NOMO-1 treated with DMSO at 0.1 percent for 48 hours (cell line): Measurements from ENCODE around the gene FOCAD.

ENCODE experiments used
- DNase-seq: peaks from one replicate; lab custom pipeline; 2025; ENCODE audit not compliant: unreplicated experiment; lab: John Stamatoyannopoulos, UW

The FOCAD gene

GRCh38 chr9:20873240-20873865 lies 189.3 kb downstream of the FOCAD start:
- DNase-seq, result no peak

GRCh38 chr9:20880271-20880670 lies 196.2 kb downstream of the FOCAD start:
- DNase-seq, result no peak

DNA sequence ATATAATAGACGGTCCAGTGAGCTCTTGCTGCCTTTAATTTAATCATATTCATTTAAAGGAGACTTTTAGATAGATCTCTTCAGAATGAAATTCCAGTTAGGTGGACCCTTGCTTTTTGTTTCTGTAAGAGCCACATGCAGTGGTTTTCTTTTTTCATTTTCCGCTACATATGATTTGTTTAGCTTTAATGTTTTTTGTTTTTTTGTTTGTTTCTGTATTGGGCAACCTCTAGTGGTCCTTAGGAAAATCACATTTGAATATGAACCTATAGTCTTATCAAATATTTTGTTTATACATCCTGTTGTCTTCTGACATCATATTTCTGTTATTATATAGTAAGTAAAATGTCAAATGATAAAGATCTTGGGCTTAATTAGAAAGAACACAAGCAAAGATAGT lies 196.6 kb downstream of the FOCAD start:
- DNase-seq, result no peak

DNA sequence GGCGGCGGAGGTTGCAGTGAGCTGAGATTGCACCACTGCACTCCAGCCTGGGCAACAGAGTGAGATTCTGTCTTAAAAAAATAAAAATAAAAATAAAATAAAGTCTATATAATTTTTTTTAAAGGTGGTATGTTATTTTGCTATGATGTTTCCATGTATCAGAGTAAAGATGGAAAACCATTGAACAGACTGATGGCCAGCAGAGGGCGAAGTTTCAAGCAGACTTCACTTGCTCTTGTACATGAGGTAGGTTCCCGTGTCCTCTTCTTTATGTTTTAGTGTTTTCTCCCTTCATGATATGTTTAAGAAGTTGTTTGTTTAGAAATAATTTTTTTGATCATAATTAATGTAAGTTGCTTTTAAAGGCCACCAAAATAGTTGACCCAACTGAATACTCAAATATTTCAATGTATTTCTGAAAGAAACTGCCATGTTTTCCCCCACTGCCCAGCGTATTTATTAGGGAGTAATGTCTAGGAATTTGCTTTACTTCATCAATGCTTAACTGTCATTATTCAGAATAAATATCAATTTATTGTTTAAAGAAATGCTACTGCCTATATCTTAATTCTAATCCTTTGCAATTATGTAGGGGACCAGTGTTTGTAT lies 201.0 kb downstream of the FOCAD start:
- no peak for DNase-seq

DNA sequence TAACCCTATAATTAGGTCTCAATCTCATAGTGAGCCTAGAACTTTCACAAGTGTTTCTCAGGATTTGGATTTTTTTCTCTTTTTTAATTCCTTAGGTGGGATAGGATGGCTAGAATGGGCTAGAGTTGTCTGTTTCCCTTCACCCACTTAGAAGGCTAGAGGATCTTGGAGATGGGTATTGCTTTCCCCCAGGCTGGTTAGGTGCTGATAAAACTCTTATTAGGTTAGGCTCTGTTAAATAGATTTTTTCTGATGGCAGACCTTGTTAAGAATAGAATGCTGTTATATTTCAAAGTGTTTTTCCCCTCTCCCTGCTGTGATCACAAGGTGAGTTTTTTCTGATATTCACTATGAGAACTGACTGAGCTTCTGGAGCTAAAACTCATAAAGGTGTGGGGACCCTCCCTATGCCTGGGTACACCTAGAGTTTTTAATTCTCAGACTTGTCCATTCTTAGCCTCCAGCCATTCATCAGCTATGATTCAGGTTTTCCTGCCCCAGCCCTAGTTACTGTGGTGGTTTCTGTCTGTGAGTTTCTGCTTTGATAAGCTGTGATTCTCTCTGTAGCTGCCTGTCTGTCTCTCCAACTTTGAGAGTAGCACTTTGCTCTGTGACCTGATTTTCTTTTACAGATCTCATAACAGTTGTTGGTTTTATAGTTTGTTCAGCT lies 215.0 kb downstream of the FOCAD start:
- DNase-seq, result no peak

- DNase-seq, result no peak
Observed at GRCh38 chr9:20903212-20903611, 219.2 kb downstream of the FOCAD start.

DNA sequence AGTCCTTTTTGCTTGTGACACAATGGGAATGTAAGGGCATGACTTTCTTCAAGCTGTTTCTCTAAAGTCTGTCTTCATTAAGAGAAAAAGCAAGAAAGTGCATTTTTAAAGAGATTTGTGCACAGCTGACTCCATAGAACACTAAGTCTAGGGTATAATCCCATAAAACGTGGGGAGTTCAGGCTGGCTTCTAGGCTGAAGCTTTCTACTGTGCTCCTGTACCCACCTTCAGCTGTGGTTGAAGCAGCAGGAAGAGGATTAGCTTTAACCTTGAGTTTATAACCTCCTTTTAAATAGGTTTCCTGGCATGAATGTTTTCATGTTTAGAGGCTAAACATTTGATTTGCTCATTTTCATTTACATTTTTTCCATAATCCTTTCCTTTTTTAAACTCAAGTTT lies 220.9 kb downstream of the FOCAD start:
- DNase-seq, result no peak

- DNase-seq, result no peak
Observed at GRCh38 chr9:20906326-20906725, 222.3 kb downstream of the FOCAD start.

DNA sequence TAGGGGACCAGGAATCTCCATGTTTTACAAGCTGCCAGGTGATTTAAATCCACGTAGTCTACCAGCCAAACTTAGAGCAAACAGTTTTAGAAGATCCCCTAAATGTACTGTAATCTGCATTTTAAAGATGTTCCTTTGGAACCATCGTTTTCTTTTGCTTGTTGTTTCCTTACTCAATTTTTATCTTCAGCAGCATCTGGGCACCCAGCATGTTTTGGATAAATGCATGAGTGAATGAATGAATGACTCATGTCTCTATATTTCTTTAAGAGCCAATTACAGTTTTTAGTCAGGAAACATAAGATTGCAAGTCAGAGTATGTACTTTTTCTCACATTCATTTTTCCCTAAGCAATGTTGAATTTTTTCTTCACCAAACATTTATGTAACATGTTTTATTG lies 224.4 kb downstream of the FOCAD start:
- no peak for DNase-seq

GRCh38 chr9:20914556-20914955 lies 230.5 kb downstream of the FOCAD start:
- no peak for DNase-seq

DNA sequence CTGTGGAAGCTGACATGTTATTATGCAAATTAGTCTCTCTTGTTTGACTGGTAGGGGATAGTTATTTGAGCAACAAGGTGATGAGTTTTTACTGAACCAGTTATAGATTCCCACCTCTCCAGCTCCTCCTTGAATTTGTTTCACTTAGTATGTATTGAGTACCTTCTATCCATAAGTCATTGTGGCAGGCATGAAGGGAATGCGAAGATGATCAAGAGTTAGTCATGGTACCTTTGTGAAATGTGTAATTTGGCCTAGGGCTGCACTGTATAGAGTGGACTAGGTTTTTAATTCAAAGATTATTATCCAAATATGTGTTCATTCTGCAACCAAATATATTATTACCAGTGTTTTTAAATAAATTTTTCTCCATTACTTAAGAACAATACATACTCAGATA lies 237.3 kb downstream of the FOCAD start:
- DNase-seq, result no peak

- no peak for DNase-seq
Observed at GRCh38 chr9:20925256-20926045, 241.4 kb downstream of the FOCAD start.

DNA sequence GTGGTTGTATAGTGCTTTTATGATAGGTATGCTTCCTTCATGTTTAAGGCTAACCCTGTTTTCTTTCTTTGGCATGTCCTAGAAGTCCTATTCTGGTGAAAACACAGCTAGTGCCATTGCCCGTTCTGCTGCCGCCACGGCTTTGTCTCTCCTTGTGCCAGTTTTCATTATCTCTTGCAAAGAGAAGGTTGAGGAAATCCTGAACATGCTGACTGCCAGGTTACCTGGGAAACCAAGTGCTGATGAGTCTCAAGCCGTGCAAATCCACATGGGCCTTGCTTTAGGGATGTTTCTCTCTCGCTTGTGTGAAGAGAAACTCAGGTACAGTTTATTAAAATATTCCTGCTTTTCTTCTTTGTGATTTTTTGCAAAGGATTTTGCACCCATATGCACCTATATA lies 245.2 kb downstream of the FOCAD start:
- DNase-seq, result no peak

DNA sequence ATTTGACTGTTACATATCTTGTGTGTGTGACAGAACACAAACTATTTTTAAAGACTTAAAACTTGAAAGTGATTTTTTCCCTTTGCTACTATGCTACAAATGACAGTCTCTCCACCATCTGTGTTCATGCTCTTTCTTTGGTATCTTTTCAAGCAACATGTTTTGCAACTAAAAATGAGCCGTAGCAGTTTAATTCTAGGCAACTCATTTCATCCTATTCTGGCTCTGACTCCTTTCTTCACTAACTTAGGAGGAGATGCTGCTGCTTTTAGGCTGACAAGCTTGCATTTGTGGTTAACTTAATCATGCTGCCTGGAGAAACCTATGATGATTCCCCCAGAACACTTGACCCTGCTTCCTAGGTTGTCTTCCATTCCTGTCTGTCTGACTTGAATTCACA lies 246.8 kb downstream of the FOCAD start:
- no peak for DNase-seq

DNA sequence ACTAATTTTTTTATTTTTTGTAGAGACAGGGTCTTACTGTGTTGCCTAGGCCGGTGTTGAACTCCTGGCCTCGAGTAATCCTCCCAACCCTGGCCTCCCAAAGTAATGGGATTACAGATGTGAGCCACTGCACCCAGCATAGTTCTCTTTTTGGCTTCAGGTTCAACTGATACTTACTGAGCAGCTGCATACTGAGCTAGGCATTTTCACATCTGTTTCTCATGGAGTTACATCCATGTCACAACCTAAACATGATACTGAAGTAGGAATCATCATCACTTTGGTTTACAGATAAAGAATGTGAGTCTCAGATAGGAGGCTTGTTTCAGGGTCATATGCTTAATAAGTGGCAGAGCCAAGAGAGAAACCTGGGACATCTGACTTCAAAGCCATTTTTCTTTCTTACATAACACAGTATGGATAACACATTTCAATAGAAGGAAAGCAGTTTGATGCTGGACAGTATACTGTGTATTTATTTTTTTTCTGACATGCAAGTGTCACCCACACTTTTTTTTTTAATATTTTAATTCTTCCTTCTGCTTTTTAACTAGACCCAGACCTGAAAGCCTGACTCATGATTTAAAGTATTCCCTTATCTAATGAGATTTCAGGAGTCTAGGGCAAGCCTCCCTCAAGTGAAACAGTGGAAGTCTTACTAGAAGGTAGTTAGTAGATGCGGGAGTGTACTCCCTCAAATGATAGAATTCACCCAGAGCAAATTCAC lies 256.6 kb downstream of the FOCAD start:
- no peak for DNase-seq

GRCh38 chr9:20941174-20941690 lies 257.2 kb downstream of the FOCAD start:
- DNase-seq, result no peak

GRCh38 chr9:20944507-20944906 lies 260.4 kb downstream of the FOCAD start:
- no peak for DNase-seq

- no peak for DNase-seq
Observed at GRCh38 chr9:20945269-20945668, 261.2 kb downstream of the FOCAD start.

DNA sequence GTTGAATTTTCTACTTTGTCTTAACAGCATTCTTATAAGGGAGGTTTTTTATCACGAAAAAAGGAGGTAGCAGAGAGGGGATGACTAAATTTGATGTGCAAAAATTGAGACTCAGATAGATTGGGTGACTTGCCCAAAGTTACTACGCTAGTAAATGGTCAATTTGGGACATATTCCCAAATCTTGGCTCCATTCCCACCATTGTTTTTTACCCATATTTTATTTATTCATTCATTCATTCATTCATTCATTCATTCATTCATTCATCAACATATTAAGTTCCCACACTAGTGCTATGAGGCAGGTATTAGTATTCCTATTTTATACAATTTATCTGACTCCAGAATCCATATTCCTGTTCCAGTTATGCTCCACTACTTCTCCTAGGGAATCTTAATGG lies 261.8 kb downstream of the FOCAD start:
- DNase-seq, result no peak

- DNase-seq, result no peak
Observed at GRCh38 chr9:20948703-20949102, 264.6 kb downstream of the FOCAD start.

DNA sequence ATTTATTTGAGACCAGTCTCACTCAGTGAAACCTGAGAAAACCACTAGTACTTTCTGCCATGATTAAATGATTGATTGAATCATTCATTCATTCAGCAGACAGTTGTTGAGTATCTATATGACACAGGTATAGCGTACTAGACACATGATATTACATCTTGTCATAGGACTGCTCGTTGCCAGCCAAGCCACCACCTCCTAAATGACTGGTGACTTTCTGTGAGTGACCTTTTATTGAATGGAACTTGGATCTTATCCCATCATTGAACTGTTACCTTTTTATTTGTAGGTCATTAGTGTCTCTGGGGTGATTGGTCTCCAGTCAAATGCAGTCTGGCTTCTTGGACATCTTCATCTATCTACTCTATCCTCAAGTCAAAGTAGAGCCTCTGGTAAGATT lies 266.6 kb downstream of the FOCAD start:
- DNase-seq, result no peak
